IMR-90 (cell line): ENCODE results near the gene CABP7. TPM values are rescaled to one million over a fixed set of nuclear protein-coding genes. Genes with fewer than 3 reads are reported as not detected.

ENCODE experiments used
- ATAC-seq: fragments of 200-7000 bp; cut with Tn5 transposase; 2 replicates; pipeline ENCODE4 v1.9.1; 2020; ENCODE audit warnings: low read depth, mild to moderate bottlenecking, moderate library complexity
- BruUV-seq: library from RNA; stranded (reverse); fragments of 400-500 nt; replicated peaks from 2 replicates; lab custom pipeline; 2021; lab: Mats Ljungman, UMichigan
- CTCF ChIA-PET: fragments of 300-600 bp; formaldehyde crosslinking; extraction: SDS; loops from one replicate; lab custom pipeline; 2021; ENCODE audit warnings: antibody characterized with exemption; lab: Yijun Ruan, JAX
- POLR2A ChIA-PET: fragments of 300-600 bp; sonication (Branson Sonifier 250); formaldehyde crosslinking; loops from one replicate; lab custom pipeline; 2022; ENCODE audit warnings: antibody characterized with exemption; ENCODE audit not compliant: unreplicated experiment; lab: Charles Lee
- DNase-seq: peaks from one replicate; pipeline ENCODE4 v3.0.0; 2013
- H2AFZ ChIP-seq: replicated peaks from 2 replicates; pipeline ENCODE3; 2013; ENCODE audit warnings: low read length, mild to moderate bottlenecking; ENCODE audit not compliant: poor library complexity
- H2AK5ac ChIP-seq: 2 replicates; pipeline ENCODE4 v1.6.1; 2013; ENCODE audit warnings: low read depth, low read length, inconsistent platforms
- H2AK9ac ChIP-seq: replicated peaks from 2 replicates; pipeline ENCODE3; 2013; ENCODE audit warnings: mild to moderate bottlenecking, low read depth, low read length, moderate library complexity; ENCODE audit not compliant: poor library complexity
- H2BK120ac ChIP-seq: 2 replicates; pipeline ENCODE4 v1.6.1; 2013; ENCODE audit warnings: low read depth, low read length, inconsistent platforms
- H2BK15ac ChIP-seq: 3 replicates; pipeline ENCODE4 v1.6.1; 2013; ENCODE audit warnings: low read depth, low read length, inconsistent platforms
- H2BK20ac ChIP-seq: 2 replicates; pipeline ENCODE4 v1.6.1; 2013; ENCODE audit warnings: low read depth, mild to moderate bottlenecking, inconsistent platforms, low read length, moderate library complexity
- H2BK5ac ChIP-seq: 2 replicates; pipeline ENCODE4 v1.6.1; 2013; ENCODE audit warnings: mild to moderate bottlenecking, low read depth, low read length, inconsistent platforms; ENCODE audit not compliant: poor library complexity, severe bottlenecking
- H3K14ac ChIP-seq: replicated peaks from 2 replicates; pipeline ENCODE4 v1.6.1; 2013; ENCODE audit warnings: low read depth, low read length, inconsistent platforms
- H3K18ac ChIP-seq: 2 replicates; pipeline ENCODE4 v1.6.1; 2013; ENCODE audit warnings: low read depth, low read length, control low read depth
- H3K23ac ChIP-seq: 2 replicates; pipeline ENCODE4 v1.6.1; 2013; ENCODE audit warnings: low read depth, low read length, inconsistent platforms
- H3K27ac ChIP-seq: 2 replicates; pipeline ENCODE4 v1.5.1; 2013; ENCODE audit warnings: mild to moderate bottlenecking, control low read depth, low read length; ENCODE audit not compliant: insufficient read depth
- H3K27me3 ChIP-seq: 2 replicates; pipeline ENCODE4 v1.6.1; 2013; ENCODE audit warnings: low read length; ENCODE audit not compliant: control insufficient read depth, insufficient read depth
- H3K36me3 ChIP-seq: 2 replicates; pipeline ENCODE4 v1.6.1; 2013; ENCODE audit warnings: low read length, mixed read lengths; ENCODE audit not compliant: control insufficient read depth, insufficient read depth
- H3K4ac ChIP-seq: 2 replicates; pipeline ENCODE4 v1.6.1; 2013; ENCODE audit warnings: low read depth, low read length, inconsistent platforms
- H3K4me1 ChIP-seq: 2 replicates; pipeline ENCODE4 v1.6.1; 2013; ENCODE audit warnings: low read length, mixed read lengths; ENCODE audit not compliant: control insufficient read depth, insufficient read depth
- H3K4me2 ChIP-seq: 2 replicates; pipeline ENCODE4 v1.6.1; 2013; ENCODE audit warnings: low read depth, mild to moderate bottlenecking, control low read depth, low read length, moderate library complexity
- H3K4me3 ChIP-seq: 2 replicates; pipeline ENCODE4 v1.5.1; 2013; ENCODE audit warnings: low read depth, mild to moderate bottlenecking, control low read depth, low read length, moderate library complexity; ENCODE audit not compliant: insufficient read depth
- H3K56ac ChIP-seq: 2 replicates; pipeline ENCODE4 v1.6.1; 2013; ENCODE audit warnings: low read length, inconsistent platforms; ENCODE audit not compliant: insufficient read depth; ENCODE audit errors: extremely low read depth
- H3K79me1 ChIP-seq, 2 experiments: 2 replicates each; pipeline ENCODE4 v1.6.1; 2013; ENCODE audit warnings: low read length in 2 of 2, inconsistent platforms in 1 of 2, low read depth in 1 of 2
- H3K9ac ChIP-seq: 2 replicates; pipeline ENCODE4 v1.6.1; 2013; ENCODE audit warnings: low read depth, low read length, control low read depth
- H3K9me1 ChIP-seq: 2 replicates; pipeline ENCODE4 v1.6.1; 2013; ENCODE audit warnings: low read length, inconsistent platforms; ENCODE audit not compliant: insufficient read depth
- H3K9me3 ChIP-seq: 2 replicates; pipeline ENCODE4 v1.6.1; 2013; ENCODE audit warnings: low read length; ENCODE audit not compliant: control insufficient read depth, insufficient read depth
- H4K20me1 ChIP-seq: 2 replicates; pipeline ENCODE4 v1.6.1; 2013; ENCODE audit warnings: low read length, inconsistent platforms; ENCODE audit not compliant: insufficient read depth
- H4K5ac ChIP-seq: 2 replicates; pipeline ENCODE4 v1.6.1; 2013; ENCODE audit warnings: mild to moderate bottlenecking, low read depth, low read length, control low read depth
- H4K8ac ChIP-seq, 2 experiments: 2 replicates each; pipeline ENCODE4 v1.6.1; 2013; ENCODE audit warnings: low read depth in 2 of 2, low read length in 2 of 2, control low read depth in 1 of 2, inconsistent platforms in 1 of 2
- H4K91ac ChIP-seq: 2 replicates; pipeline ENCODE4 v1.6.1; 2013; ENCODE audit warnings: low read depth, low read length, inconsistent platforms; ENCODE audit not compliant: insufficient read depth
- BHLHE40 ChIP-seq: fragments of 150-350 bp; IDR thresholded peaks from 2 replicates; pipeline ENCODE4 v1.6.1; 2016; ENCODE audit warnings: mild to moderate bottlenecking, low read depth, low read length
- CEBPB ChIP-seq: IDR thresholded peaks from 2 replicates; pipeline ENCODE4 v1.6.1; 2012; ENCODE audit warnings: low read depth, low read length, improper control_type of control experiment
- CHD1 ChIP-seq: IDR thresholded peaks from 2 replicates; pipeline ENCODE4 v1.6.1; 2012; ENCODE audit warnings: low read depth, low read length, improper control_type of control experiment
- FOS ChIP-seq: fragments of 150-350 bp; IDR thresholded peaks from 2 replicates; pipeline ENCODE4 v1.6.1; 2016; ENCODE audit warnings: low read depth, low read length
- MAFK ChIP-seq: IDR thresholded peaks from 2 replicates; pipeline ENCODE4 v1.6.1; 2012; ENCODE audit warnings: low read depth, low read length, improper control_type of control experiment
- MAZ ChIP-seq: IDR thresholded peaks from 2 replicates; pipeline ENCODE4 v1.6.1; 2012; ENCODE audit warnings: low read depth, mild to moderate bottlenecking, low read length, improper control_type of control experiment, moderate library complexity, borderline replicate concordance
- POLR2A ChIP-seq: IDR thresholded peaks from 2 replicates; pipeline ENCODE4 v1.6.1; 2012; ENCODE audit warnings: mild to moderate bottlenecking, low read depth, low read length
- RFX5 ChIP-seq: IDR thresholded peaks from 2 replicates; pipeline ENCODE4 v1.8.0; 2012; ENCODE audit warnings: low read depth, mild to moderate bottlenecking, low read length, moderate library complexity
- SMC3 ChIP-seq: fragments of 150-350 bp; IDR thresholded peaks from 2 replicates; pipeline ENCODE4 v1.6.1; 2016; ENCODE audit warnings: low read depth, mild to moderate bottlenecking, antibody characterized with exemption, low read length, moderate library complexity
- WGBS, 2 experiments: methylation state at CpG; one replicate each; pipeline versions ENCODE4 v1.1.5 to v1.1.7; 2013; ENCODE audit warnings: missing lambda C conversion rate in 2 of 2; ENCODE audit not compliant: insufficient read length in 1 of 2; ENCODE audit errors: extremely low coverage in 2 of 2; 5-methylcytosine and 5-hydroxymethylcytosine counted together
- dilution Hi-C: fragments of 300-500 bp; cut with HindIII; formaldehyde crosslinking; loops from one replicate; pipeline ENCODE4 v1.14.3; 2018; ENCODE audit warnings: low sequenced_read_pairs; ENCODE audit not compliant: unreplicated experiment
- in situ Hi-C: fragments of 300-500 bp; cut with MboI; formaldehyde crosslinking; loops from 3 replicates; pipeline ENCODE4 v1.14.3; 2019; ENCODE audit warnings: low sequenced_read_pairs, inconsistent platforms, mixed read lengths
- intact Hi-C: fragments of 100-400 bp; cut with micrococcal nuclease; formaldehyde crosslinking; loops from 2 replicates; pipeline ENCODE4 v1.10.0; 2022
- polyA plus RNA-seq, 3 experiments: library from polyadenylated mRNA; depleted of rRNA; stranded (reverse); fragments of >200 nt; gene quantifications; 2 replicates each; pipeline ENCODE4 v1.2.3, GENCODE V29; 2012; ENCODE audit warnings: low replicate concordance in 1 of 3
- total RNA-seq: library from RNA; depleted of rRNA; stranded (reverse); fragments of >200 nt; gene quantifications from 2 replicates; pipeline ENCODE4 v1.2.3, GENCODE V29; 2012
- TF ChIP-seq, protein P1 (sequence below): fragments of 150-350 bp; IDR thresholded peaks from 2 replicates; pipeline ENCODE4 v1.6.1; 2017; ENCODE audit warnings: mild to moderate bottlenecking, antibody characterized with exemption, low read length, low read depth
- TF ChIP-seq, protein P2 (sequence below): conservative IDR thresholded peaks from 2 replicates; pipeline ENCODE4 v1.5.1; 2012; ENCODE audit warnings: mild to moderate bottlenecking, low read depth, low read length, improper control_type of control experiment

Gene CABP7
- total and polyA plus RNA-seq, 2 of the 4 experiments (the other 2 are of a cell fraction), result under 0.01 to 0.03 TPM

DNA sequence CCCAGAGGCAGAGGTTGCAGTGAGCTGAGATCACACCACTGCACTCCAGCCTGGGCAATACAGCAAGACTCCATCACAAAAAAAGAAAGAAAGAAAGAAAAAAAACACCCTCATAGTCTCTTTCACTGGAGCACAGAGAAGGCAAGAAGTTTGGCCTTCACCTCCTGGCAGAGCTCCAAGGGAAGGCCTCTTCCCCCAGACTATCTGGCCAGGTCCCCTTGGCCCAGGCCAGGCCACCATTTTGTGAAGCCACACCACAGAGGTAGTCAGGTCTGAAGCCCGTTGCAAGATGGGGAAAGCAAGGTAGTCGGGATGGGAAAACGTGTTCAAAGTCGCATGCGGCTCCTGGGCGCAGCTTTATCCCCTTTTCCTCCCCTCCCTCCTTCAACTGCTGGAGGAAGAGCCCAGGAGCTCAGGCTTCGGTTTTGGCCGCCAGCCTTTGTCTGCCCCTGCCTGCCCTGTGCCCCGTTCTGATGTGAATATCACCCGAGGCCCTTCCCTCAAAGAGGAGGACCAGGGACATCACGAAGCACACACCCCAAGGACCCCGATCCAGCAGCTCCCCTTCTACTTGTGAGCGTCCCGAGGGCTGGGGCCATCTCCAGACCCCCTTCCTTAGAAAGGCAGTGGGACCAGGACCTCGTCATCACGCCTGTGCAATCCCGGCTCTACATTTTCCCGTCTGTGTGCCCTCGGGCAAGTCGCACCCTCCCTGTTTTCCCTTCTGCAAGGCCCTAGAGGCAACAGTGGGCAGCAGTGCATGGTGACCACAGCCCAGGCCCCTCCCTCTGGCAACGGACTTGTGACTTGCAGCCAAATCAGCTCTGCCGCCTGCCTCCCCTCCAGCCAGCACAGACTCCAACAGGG, 17.7 kb downstream of the CABP7 start:
- 76% methylated on average over 12 of the region's 22 CpGs; no CpG with 5 or more reads in 1 of the 2 experiments for WGBS, 2 experiments
- no peak overlapping the region for H2AK9ac ChIP-seq
- POLR2A ChIA-PET, result no interaction called here

More for the DNA sequence above, 17.7 kb downstream of the CABP7 start:
- Histone ChIP-seq H3K14ac (no peak overlapping the region), H4K8ac (no peak overlapping the region), H2BK15ac (no peak overlapping the region), H3K4me2 (no peak overlapping the region), H3K4me1 (no peaks in the 10 kb centered on the region), H3K79me1 (no peaks in the 10 kb centered on the region), H3K36me3 (peaks cover 16% of the 10 kb centered on the region), H2BK20ac (no peak overlapping the region), H3K9me3 (no peaks in the 10 kb centered on the region), H2BK5ac (no peak overlapping the region), H3K23ac (no peak overlapping the region), H4K91ac (no peak overlapping the region), H2BK120ac (no peak overlapping the region), H3K56ac (no peak overlapping the region), H3K4me3 (no peak overlapping the region), H3K27ac (no peak overlapping the region), H4K20me1 (no peaks in the 10 kb centered on the region), H2AFZ (no peak overlapping the region), H3K18ac (no peak overlapping the region), H2AK5ac (no peak overlapping the region), H3K9me1 (no peaks in the 10 kb centered on the region), H3K9ac (no peak overlapping the region), H3K27me3 (no peaks in the 10 kb centered on the region), H4K5ac (no peak overlapping the region), H3K4ac (no peak overlapping the region)
- TF ChIP-seq, protein P1, sequence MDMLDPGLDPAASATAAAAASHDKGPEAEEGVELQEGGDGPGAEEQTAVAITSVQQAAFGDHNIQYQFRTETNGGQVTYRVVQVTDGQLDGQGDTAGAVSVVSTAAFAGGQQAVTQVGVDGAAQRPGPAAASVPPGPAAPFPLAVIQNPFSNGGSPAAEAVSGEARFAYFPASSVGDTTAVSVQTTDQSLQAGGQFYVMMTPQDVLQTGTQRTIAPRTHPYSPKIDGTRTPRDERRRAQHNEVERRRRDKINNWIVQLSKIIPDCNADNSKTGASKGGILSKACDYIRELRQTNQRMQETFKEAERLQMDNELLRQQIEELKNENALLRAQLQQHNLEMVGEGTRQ, result no peak
- TF ChIP-seq BHLHE40, result no peak
- TF ChIP-seq MAZ, result no peak
- TF ChIP-seq, protein P2, sequence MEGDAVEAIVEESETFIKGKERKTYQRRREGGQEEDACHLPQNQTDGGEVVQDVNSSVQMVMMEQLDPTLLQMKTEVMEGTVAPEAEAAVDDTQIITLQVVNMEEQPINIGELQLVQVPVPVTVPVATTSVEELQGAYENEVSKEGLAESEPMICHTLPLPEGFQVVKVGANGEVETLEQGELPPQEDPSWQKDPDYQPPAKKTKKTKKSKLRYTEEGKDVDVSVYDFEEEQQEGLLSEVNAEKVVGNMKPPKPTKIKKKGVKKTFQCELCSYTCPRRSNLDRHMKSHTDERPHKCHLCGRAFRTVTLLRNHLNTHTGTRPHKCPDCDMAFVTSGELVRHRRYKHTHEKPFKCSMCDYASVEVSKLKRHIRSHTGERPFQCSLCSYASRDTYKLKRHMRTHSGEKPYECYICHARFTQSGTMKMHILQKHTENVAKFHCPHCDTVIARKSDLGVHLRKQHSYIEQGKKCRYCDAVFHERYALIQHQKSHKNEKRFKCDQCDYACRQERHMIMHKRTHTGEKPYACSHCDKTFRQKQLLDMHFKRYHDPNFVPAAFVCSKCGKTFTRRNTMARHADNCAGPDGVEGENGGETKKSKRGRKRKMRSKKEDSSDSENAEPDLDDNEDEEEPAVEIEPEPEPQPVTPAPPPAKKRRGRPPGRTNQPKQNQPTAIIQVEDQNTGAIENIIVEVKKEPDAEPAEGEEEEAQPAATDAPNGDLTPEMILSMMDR, result no peak
- no peak for TF ChIP-seq FOS
- TF ChIP-seq CHD1, result no peak
- TF ChIP-seq SMC3, result no peak
- TF ChIP-seq RFX5, result no peak
- TF ChIP-seq POLR2A, result no peak
- no peak for TF ChIP-seq MAFK
- TF ChIP-seq CEBPB, result no peak
- ATAC-seq, result no peak
- intact Hi-C loops (no loop called here), dilution Hi-C loops (no loop called here), in situ Hi-C loops (no loop called here)
- CTCF ChIA-PET, result no interaction called here
- DNase-seq, result no peak
- no TSS peak for BruUV-seq
